ENCODE measurements around the gene TEC. TPM values are rescaled to one million over a fixed set of nuclear protein-coding genes. Genes with fewer than 3 reads are reported as not detected.

TEC gene
- polyA plus RNA-seq, 1 donor (not counting 4 experiments of a cell fraction or from before 2014, with no cell fraction given) = 0.39 TPM

- dilution Hi-C loops (cut with MboI; ENCODE audit: extremely low pct_ligation_motif_present, low sequenced_read_pairs) = no loop called here
- TF ChIP-seq CTCF (optimal IDR thresholded peaks at IDR 0.05 in 1 of 3, IDR thresholded peaks at IDR 0.05 in 1 of 3, conservative IDR thresholded peaks at IDR 0.05 in 1 of 3; ENCODE audit: extremely low read depth in 1 of 3, insufficient read depth in 2 of 3, low read length in 3 of 3) = no peak
- TF ChIP-seq EZH2 (IDR thresholded peaks at IDR 0.05; ENCODE audit: low read length) = no peak
- FAIRE-seq = no peak
Measured at GRCh38 chr4:48250343-48250742, 19.3 kb downstream of the TEC start.

GRCh38 chr4:48249378-48249777, 20.3 kb downstream of the TEC start:
- Histone ChIP-seq H3K27me3 (ENCODE audit: control insufficient read depth, extremely low read depth, insufficient read depth, low read length) (no peaks in the 10 kb centered on the region), H4K20me1 (ENCODE audit: control insufficient read depth, extremely low read depth, insufficient read depth, low read length) (no peaks in the 10 kb centered on the region), H3K4me3 (ENCODE audit: control insufficient read depth in 2 of 3, extremely low read depth in 1 of 3, insufficient read depth in 2 of 3, low read depth in 1 of 3, low read length in 3 of 3) (no peak overlapping the region), H2AFZ (ENCODE audit: control insufficient read depth, low read length) (no peak overlapping the region), H3K9me3 (ENCODE audit: control insufficient read depth, low read depth, low read length) (no peaks in the 10 kb centered on the region), H3K4me2 (ENCODE audit: control insufficient read depth, extremely low read depth, insufficient read depth, low read depth, low read length) (no peak overlapping the region), H3K4me1 (ENCODE audit: control insufficient read depth, extremely low read depth, insufficient read depth, low read length) (no peaks in the 10 kb centered on the region), H3K27ac (ENCODE audit: control insufficient read depth, insufficient read depth, low read length) (no peak overlapping the region), H3K79me2 (ENCODE audit: control insufficient read depth, insufficient read depth, low read length) (no peaks in the 10 kb centered on the region), H3K9me1 (ENCODE audit: control insufficient read depth, extremely low read depth, insufficient read depth, low read length) (no peaks in the 10 kb centered on the region), H3K9ac (ENCODE audit: control insufficient read depth, extremely low read depth, insufficient read depth, low read length) (no peak overlapping the region), H3K36me3 (ENCODE audit: control insufficient read depth in 2 of 2, extremely low read depth in 1 of 2, insufficient read depth in 2 of 2, low read length in 2 of 2) (no peaks in the 10 kb centered on the region)
- dilution Hi-C loops (cut with MboI; ENCODE audit: extremely low pct_ligation_motif_present, low sequenced_read_pairs) = no loop called here
- TF ChIP-seq EZH2 (IDR thresholded peaks at IDR 0.05; ENCODE audit: low read length) (no peak), CTCF (optimal IDR thresholded peaks at IDR 0.05 in 1 of 3, IDR thresholded peaks at IDR 0.05 in 1 of 3, conservative IDR thresholded peaks at IDR 0.05 in 1 of 3; ENCODE audit: extremely low read depth in 1 of 3, insufficient read depth in 2 of 3, low read length in 3 of 3) (no peak)
- FAIRE-seq = no peak
- no peak for DNase-seq (ENCODE audit: low read depth, low spot score)

More at GRCh38 chr4:48250343-48250742, 19.3 kb downstream of the TEC start:
- no peaks in the 10 kb centered on the region for H3K36me3 ChIP-seq (ENCODE audit: control insufficient read depth in 2 of 2, extremely low read depth in 1 of 2, insufficient read depth in 2 of 2, low read length in 2 of 2)
- H3K4me2 ChIP-seq (ENCODE audit: control insufficient read depth, extremely low read depth, insufficient read depth, low read depth, low read length) = no peak overlapping the region
- no peak overlapping the region for H2AFZ ChIP-seq (ENCODE audit: control insufficient read depth, low read length)
- H3K9me1 ChIP-seq (ENCODE audit: control insufficient read depth, extremely low read depth, insufficient read depth, low read length) = no peaks in the 10 kb centered on the region
- H3K27me3 ChIP-seq (ENCODE audit: control insufficient read depth, extremely low read depth, insufficient read depth, low read length) = no peaks in the 10 kb centered on the region
- no peaks in the 10 kb centered on the region for H3K79me2 ChIP-seq (ENCODE audit: control insufficient read depth, insufficient read depth, low read length)
- H3K4me3 ChIP-seq (ENCODE audit: control insufficient read depth in 2 of 3, extremely low read depth in 1 of 3, insufficient read depth in 2 of 3, low read depth in 1 of 3, low read length in 3 of 3) = no peak overlapping the region
- H3K4me1 ChIP-seq (ENCODE audit: control insufficient read depth, extremely low read depth, insufficient read depth, low read length) = no peaks in the 10 kb centered on the region
- DNase-seq (ENCODE audit: low read depth, low spot score) = no peak
- no peak overlapping the region for H3K9ac ChIP-seq (ENCODE audit: control insufficient read depth, extremely low read depth, insufficient read depth, low read length)
- no peaks in the 10 kb centered on the region for H3K9me3 ChIP-seq (ENCODE audit: control insufficient read depth, low read depth, low read length)
- no peak overlapping the region for H3K27ac ChIP-seq (ENCODE audit: control insufficient read depth, insufficient read depth, low read length)
- H4K20me1 ChIP-seq (ENCODE audit: control insufficient read depth, extremely low read depth, insufficient read depth, low read length) = no peaks in the 10 kb centered on the region

All from keratinocyte (primary cell).